ENCODE data around the gene UBAP1L.
"Not testable (repeated sequence)": the region's sequence is repeated elsewhere in the genome, so short reads cannot be mapped to it uniquely, and the experiment has no call there.

Gene UBAP1L

GRCh38 chr15:65095011-65095746 lies 19.8 kb downstream of the UBAP1L start:
- DNase-seq: no peak
- H3K36me3 ChIP-seq (replicated peaks; ENCODE audit: insufficient read depth, low read length): no peaks in the 10 kb centered on the region
- no peaks in the 10 kb centered on the region for H3K79me2 ChIP-seq (ENCODE audit: low read length)
- no peaks in the 10 kb centered on the region for H3F3A ChIP-seq (ENCODE audit: insufficient read depth, low read length)
- TF ChIP-seq EZH2 (optimal IDR thresholded peaks at IDR 0.05; ENCODE audit: low read depth, low read length) (no peak), CTCF (IDR thresholded peaks at IDR 0.05; ENCODE audit: low read length) (no peak), EZH2phosphoT487 (IDR thresholded peaks at IDR 0.05; ENCODE audit: low read length) (no peak)
- H2AFZ ChIP-seq (ENCODE audit: low read length): no peak overlapping the region
- no peak overlapping the region for H3K9ac ChIP-seq (ENCODE audit: low read length)
- no peaks in the 10 kb centered on the region for H3K9me2 ChIP-seq (replicated peaks; ENCODE audit: insufficient read depth, low read length)
- H3K9me3 ChIP-seq (replicated peaks; ENCODE audit: insufficient read depth, low read length): no peaks in the 10 kb centered on the region
- no peak overlapping the region for H3K4me2 ChIP-seq (ENCODE audit: low read depth, low read length)
- H3K4me3 ChIP-seq (ENCODE audit: low read length): no peak overlapping the region
- no peaks in the 10 kb centered on the region for H4K20me1 ChIP-seq (ENCODE audit: insufficient read depth, low read length)
- H3K4me1 ChIP-seq (ENCODE audit: low read length): no peaks in the 10 kb centered on the region
- no peaks in the 10 kb centered on the region for H3K27me3 ChIP-seq (replicated peaks; ENCODE audit: insufficient read depth, low read length)
- H3K27ac ChIP-seq (ENCODE audit: low read length): no peak overlapping the region

- H3K9ac ChIP-seq (ENCODE audit: low read length): no peak overlapping the region
- no peak for TF ChIP-seq EZH2 (optimal IDR thresholded peaks at IDR 0.05; ENCODE audit: low read depth, low read length)
Measured at GRCh38 chr15:65094294-65094995, 20.6 kb downstream of the UBAP1L start.

GRCh38 chr15:65093793-65094170 lies 21.2 kb downstream of the UBAP1L start:
- not testable (repeated sequence) for DNase-seq; H3F3A ChIP-seq (ENCODE audit: insufficient read depth, low read length); H3K27me3 ChIP-seq (replicated peaks; ENCODE audit: insufficient read depth, low read length); H3K79me2 ChIP-seq (ENCODE audit: low read length); H3K4me1 ChIP-seq (ENCODE audit: low read length); H3K9me2 ChIP-seq (replicated peaks; ENCODE audit: insufficient read depth, low read length); H2AFZ ChIP-seq (ENCODE audit: low read length); H4K20me1 ChIP-seq (ENCODE audit: insufficient read depth, low read length); H3K9me3 ChIP-seq (replicated peaks; ENCODE audit: insufficient read depth, low read length); H3K27ac ChIP-seq (ENCODE audit: low read length); H3K9ac ChIP-seq (ENCODE audit: low read length); H3K4me3 ChIP-seq (ENCODE audit: low read length); H3K36me3 ChIP-seq (replicated peaks; ENCODE audit: insufficient read depth, low read length); H3K4me2 ChIP-seq (ENCODE audit: low read depth, low read length)

More at GRCh38 chr15:65094294-65094995, 20.6 kb downstream of the UBAP1L start:
- no peak for DNase-seq
- Histone ChIP-seq H3F3A (ENCODE audit: insufficient read depth, low read length) (no peaks in the 10 kb centered on the region), H4K20me1 (ENCODE audit: insufficient read depth, low read length) (no peaks in the 10 kb centered on the region), H3K4me3 (ENCODE audit: low read length) (no peak overlapping the region), H3K9me3 (replicated peaks; ENCODE audit: insufficient read depth, low read length) (no peaks in the 10 kb centered on the region), H3K27ac (ENCODE audit: low read length) (no peak overlapping the region), H3K4me2 (ENCODE audit: low read depth, low read length) (no peak overlapping the region), H3K9me2 (replicated peaks; ENCODE audit: insufficient read depth, low read length) (no peaks in the 10 kb centered on the region), H2AFZ (ENCODE audit: low read length) (no peak overlapping the region), H3K4me1 (ENCODE audit: low read length) (no peaks in the 10 kb centered on the region), H3K79me2 (ENCODE audit: low read length) (no peaks in the 10 kb centered on the region), H3K27me3 (replicated peaks; ENCODE audit: insufficient read depth, low read length) (no peaks in the 10 kb centered on the region), H3K36me3 (replicated peaks; ENCODE audit: insufficient read depth, low read length) (no peaks in the 10 kb centered on the region)

- no peak overlapping the region for H3K27ac ChIP-seq (ENCODE audit: low read length)
- no peaks in the 10 kb centered on the region for H3K9me2 ChIP-seq (replicated peaks; ENCODE audit: insufficient read depth, low read length)
- H3K9me3 ChIP-seq (replicated peaks; ENCODE audit: insufficient read depth, low read length): no peaks in the 10 kb centered on the region
- no peak overlapping the region for H3K4me2 ChIP-seq (ENCODE audit: low read depth, low read length)
- no peaks in the 10 kb centered on the region for H3K4me1 ChIP-seq (ENCODE audit: low read length)
- H3K79me2 ChIP-seq (ENCODE audit: low read length): no peaks in the 10 kb centered on the region
- H4K20me1 ChIP-seq (ENCODE audit: insufficient read depth, low read length): no peaks in the 10 kb centered on the region
- no peak for DNase-seq
- H3K27me3 ChIP-seq (replicated peaks; ENCODE audit: insufficient read depth, low read length): no peaks in the 10 kb centered on the region
- H3K4me3 ChIP-seq (ENCODE audit: low read length): no peak overlapping the region
- H3K36me3 ChIP-seq (replicated peaks; ENCODE audit: insufficient read depth, low read length): no peaks in the 10 kb centered on the region
- TF ChIP-seq EZH2 (optimal IDR thresholded peaks at IDR 0.05; ENCODE audit: low read depth, low read length) (no peak), EZH2phosphoT487 (IDR thresholded peaks at IDR 0.05; ENCODE audit: low read length) (no peak), CTCF (IDR thresholded peaks at IDR 0.05; ENCODE audit: low read length) (no peak)
- no peak overlapping the region for H3K9ac ChIP-seq (ENCODE audit: low read length)
- H2AFZ ChIP-seq (ENCODE audit: low read length): no peak overlapping the region
- H3F3A ChIP-seq (ENCODE audit: insufficient read depth, low read length): no peaks in the 10 kb centered on the region
Measured at GRCh38 chr15:65092911-65093792, 21.8 kb downstream of the UBAP1L start.
